UCSD-AML1 (cell line): Measurements from ENCODE around the gene BTBD8.

ENCODE experiments used
- DNase-seq: peaks from one replicate; lab custom pipeline; 2025; ENCODE audit not compliant: unreplicated experiment; lab: John Stamatoyannopoulos, UW

The BTBD8 gene

GRCh38 chr1:92188436-92189255 lies 108.5 kb downstream of the BTBD8 start:
- no peak for DNase-seq

- DNase-seq = no peak
Observed at GRCh38 chr1:92191726-92192125, 111.6 kb downstream of the BTBD8 start.

- no peak for DNase-seq
Observed at GRCh38 chr1:92192246-92192645, 112.1 kb downstream of the BTBD8 start.

- no peak for DNase-seq
Observed at GRCh38 chr1:92194511-92194910, 114.4 kb downstream of the BTBD8 start.

- no peak for DNase-seq
Observed at GRCh38 chr1:92201973-92202372, 121.8 kb downstream of the BTBD8 start.

GRCh38 chr1:92203105-92203504 lies 123.0 kb downstream of the BTBD8 start:
- DNase-seq = no peak

GRCh38 chr1:92210701-92211100 lies 130.6 kb downstream of the BTBD8 start:
- no peak for DNase-seq

GRCh38 chr1:92211166-92211565 lies 131.0 kb downstream of the BTBD8 start:
- no peak for DNase-seq

- DNase-seq = no peak
Observed at GRCh38 chr1:92217721-92218120, 137.6 kb downstream of the BTBD8 start, which contains the start of gene C1orf146. Gene C1orf146 (plus strand): TSS chr1:92217915. CDS start chr1:92231421, 13,506 bp downstream.

- DNase-seq = no peak
Observed at GRCh38 chr1:92218559-92218958, 138.4 kb downstream of the BTBD8 start.

GRCh38 chr1:92219028-92219427 lies 138.9 kb downstream of the BTBD8 start:
- DNase-seq = no peak

GRCh38 chr1:92228401-92228800 lies 148.3 kb downstream of the BTBD8 start:
- no peak for DNase-seq

- no peak for DNase-seq
Observed at GRCh38 chr1:92230736-92231135, 150.6 kb downstream of the BTBD8 start.
